ENCODE results near the gene ZNF783.
A peak's percentile ranks its signal among the peaks of the same experiment; 100 is the strongest.
"Not testable (repeated sequence)": the region's sequence is repeated elsewhere in the genome, so short reads cannot be mapped to it uniquely, and the experiment has no call there.

The ZNF783 gene

DNA sequence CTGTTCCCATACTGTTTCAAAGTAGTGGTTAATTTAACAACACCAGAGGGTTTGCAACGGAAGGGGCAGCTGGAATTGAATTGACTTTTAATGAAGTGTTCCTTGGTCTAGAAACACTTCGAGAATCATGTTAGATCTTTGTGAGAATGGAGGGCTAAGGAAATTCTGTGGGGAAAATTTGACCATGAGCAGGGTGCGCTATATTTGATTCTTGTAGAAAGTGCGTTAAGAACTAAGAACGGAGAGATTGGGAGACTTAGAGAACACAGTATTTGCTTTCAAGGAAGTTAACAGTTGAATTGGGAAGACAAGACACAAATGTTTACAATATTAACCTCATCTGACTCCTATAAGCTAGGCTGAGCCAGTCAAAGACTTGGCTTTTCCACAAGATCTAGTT, 21.4 kb upstream of the ZNF783 start:
- DNase-seq (ENCODE audit: low read depth, low spot score) = no peak

GRCh38 chr7:149241696-149242095, 20.3 kb upstream of the ZNF783 start:
- DNase-seq (ENCODE audit: low read depth, low spot score) = no peak

DNA sequence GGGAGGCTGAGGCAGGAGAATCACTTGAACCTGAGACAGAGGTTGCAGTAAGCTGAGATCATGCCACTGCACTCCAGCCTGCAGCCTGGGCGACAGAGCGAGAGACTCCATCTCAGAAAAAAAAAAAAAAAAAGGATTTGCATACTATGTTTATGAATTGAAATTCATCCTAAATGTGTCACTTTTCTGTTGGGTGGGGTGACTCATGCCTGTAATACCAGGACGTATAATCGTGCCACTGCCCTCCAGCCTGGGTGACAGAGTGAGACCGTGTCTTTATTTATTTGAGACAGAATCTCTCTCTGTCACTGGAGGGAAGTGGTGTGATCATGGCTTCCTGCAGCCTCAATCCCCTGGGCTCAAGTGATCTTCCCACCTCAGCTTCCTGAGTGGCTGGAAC, 16.8 kb upstream of the ZNF783 start:
- DNase-seq (ENCODE audit: low read depth, low spot score) = no peak

GRCh38 chr7:149245744-149246143, 16.3 kb upstream of the ZNF783 start:
- DNase-seq (ENCODE audit: low read depth, low spot score) = no peak

- DNase-seq (ENCODE audit: low read depth, low spot score) = no peak
Observed at GRCh38 chr7:149248777-149249176, 13.2 kb upstream of the ZNF783 start.

DNA sequence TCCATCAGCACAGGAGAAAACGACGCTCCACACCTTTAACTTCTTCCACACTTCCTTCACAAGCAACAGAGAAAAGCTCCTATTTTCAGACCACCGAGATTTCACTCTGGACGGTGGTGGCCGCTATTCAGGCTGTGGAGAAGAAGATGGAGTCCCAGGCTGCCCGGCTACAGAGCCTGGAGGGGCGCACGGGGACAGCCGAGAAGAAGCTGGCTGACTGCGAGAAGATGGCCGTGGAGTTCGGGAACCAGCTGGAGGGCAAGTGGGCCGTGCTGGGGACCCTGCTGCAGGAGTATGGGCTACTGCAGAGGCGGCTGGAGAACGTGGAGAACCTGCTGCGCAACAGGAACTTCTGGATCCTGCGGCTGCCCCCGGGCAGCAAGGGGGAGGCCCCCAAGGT, 11.8 kb upstream of the ZNF783 start:
- DNase-seq (ENCODE audit: low read depth, low spot score) = not testable (repeated sequence)

DNA sequence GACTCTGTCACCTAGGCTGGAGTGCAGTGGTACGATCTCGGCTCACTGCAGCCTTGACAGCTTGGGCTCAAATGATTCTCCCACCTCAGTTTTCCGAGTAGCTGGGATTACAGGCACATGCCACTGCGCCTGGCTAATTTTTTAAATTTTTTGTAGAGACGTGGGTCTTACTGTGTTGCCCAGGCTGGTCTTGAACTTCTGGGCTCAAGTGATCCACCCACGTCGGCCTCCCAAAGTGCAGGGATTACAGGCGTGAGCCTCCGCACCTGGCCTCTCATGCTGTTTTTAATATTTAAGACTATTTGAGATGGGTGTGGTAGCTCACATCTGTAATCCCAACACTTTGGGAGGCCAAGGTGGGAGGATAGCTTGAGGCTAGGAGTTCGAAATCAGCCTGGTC, 10.5 kb upstream of the ZNF783 start:
- DNase-seq (ENCODE audit: low read depth, low spot score) = not testable (repeated sequence)

- DNase-seq (ENCODE audit: low read depth, low spot score) = no peak
Observed at GRCh38 chr7:149252378-149252777, 9.6 kb upstream of the ZNF783 start.

DNA sequence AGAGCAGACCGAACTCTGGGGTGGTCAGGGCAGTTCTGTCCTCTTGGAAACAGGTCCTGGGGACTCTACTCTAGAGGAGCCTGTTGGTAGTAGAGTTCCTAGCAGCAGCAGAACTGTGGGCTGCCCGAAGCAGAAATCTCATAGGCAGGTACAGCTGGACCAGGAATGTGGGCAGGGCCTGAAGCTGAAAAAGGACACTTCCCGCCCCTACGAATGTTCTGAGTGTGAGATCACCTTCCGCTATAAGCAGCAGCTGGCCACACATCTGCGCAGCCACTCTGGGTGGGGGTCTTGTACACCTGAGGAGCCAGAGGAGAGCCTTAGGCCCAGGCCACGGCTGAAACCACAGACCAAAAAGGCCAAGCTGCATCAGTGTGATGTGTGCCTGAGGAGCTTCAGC, 8.3 kb upstream of the ZNF783 start:
- no peak for DNase-seq (ENCODE audit: low read depth, low spot score)

GRCh38 chr7:149254181-149254858, 7.7 kb upstream of the ZNF783 start:
- peak; percentile 28 for DNase-seq (ENCODE audit: low read depth, low spot score)

DNA sequence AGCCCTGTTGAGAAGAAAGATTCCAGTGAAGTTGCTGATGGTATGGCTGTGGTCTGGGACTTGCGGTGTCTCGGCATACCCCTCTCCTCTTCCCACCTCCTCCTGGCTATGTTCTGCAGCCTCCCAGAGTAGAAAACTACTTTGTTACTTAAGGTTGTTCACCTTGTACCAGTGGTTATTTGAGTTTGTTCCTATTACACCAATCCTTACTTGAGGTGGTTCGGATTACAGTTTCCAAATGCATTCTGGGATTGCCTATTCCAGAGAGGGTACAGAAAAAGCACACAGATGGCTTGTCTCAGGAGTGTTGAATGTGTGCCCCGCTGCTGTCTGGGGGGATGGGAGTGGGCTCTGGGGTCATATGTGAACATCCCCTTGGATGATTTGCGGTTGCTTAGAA, 6.8 kb upstream of the ZNF783 start:
- no peak for DNase-seq (ENCODE audit: low read depth, low spot score)

- no peak for DNase-seq (ENCODE audit: low read depth, low spot score)
Observed at GRCh38 chr7:149256568-149256967, 5.4 kb upstream of the ZNF783 start.

GRCh38 chr7:149257146-149257545, 4.8 kb upstream of the ZNF783 start:
- DNase-seq (ENCODE audit: low read depth, low spot score) = no peak

- peak; percentile 71 for DNase-seq (ENCODE audit: low read depth, low spot score)
Observed at GRCh38 chr7:149261316-149261828, 624 bp upstream of the ZNF783 start.

DNA sequence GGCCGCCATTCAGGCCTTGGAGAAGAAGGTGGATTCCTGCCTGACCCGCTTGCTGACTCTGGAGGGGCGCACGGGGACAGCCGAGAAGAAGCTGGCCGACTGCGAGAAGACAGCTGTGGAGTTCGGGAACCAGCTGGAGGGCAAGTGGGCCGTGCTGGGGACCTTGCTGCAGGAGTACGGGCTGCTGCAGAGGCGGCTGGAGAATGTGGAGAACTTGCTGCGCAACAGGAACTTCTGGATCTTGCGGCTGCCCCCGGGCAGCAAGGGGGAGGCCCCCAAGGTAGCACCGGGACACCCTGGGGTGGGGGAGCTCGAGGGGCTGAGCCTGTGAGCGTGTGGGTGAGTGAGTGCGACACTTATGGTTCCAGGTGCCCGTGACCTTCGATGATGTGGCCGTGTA, 4.5 kb downstream of the ZNF783 start:
- DNase-seq (ENCODE audit: low read depth, low spot score) = no peak

- DNase-seq (ENCODE audit: low read depth, low spot score) = no peak
Observed at GRCh38 chr7:149267733-149268132, 5.7 kb downstream of the ZNF783 start.

- DNase-seq (ENCODE audit: low read depth, low spot score) = not testable (repeated sequence)
Observed at GRCh38 chr7:149274424-149274823, 12.4 kb downstream of the ZNF783 start.

- no peak for DNase-seq (ENCODE audit: low read depth, low spot score)
Observed at GRCh38 chr7:149277871-149278270, 15.9 kb downstream of the ZNF783 start.

DNA sequence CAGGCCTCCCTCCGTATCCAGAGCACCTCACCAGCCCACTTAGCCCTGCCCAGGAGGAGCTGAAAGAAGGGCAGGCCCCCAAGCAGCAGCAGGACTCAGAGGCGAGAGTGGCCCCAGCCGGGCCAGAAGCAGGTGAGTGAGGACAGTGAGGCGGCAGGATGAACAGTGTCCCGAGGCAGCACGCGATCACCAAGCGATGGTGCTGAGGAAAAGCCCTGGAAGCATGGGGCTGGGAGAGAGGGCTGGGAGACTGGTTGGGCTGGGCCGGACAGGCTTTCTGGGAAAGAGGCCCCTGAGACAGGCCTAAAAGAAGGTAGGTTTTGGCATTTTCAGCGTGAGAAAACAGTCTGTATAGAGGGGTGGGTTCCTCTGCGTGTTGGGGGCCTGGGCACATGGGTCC, 16.4 kb downstream of the ZNF783 start:
- DNase-seq (ENCODE audit: low read depth, low spot score) = no peak

DNA sequence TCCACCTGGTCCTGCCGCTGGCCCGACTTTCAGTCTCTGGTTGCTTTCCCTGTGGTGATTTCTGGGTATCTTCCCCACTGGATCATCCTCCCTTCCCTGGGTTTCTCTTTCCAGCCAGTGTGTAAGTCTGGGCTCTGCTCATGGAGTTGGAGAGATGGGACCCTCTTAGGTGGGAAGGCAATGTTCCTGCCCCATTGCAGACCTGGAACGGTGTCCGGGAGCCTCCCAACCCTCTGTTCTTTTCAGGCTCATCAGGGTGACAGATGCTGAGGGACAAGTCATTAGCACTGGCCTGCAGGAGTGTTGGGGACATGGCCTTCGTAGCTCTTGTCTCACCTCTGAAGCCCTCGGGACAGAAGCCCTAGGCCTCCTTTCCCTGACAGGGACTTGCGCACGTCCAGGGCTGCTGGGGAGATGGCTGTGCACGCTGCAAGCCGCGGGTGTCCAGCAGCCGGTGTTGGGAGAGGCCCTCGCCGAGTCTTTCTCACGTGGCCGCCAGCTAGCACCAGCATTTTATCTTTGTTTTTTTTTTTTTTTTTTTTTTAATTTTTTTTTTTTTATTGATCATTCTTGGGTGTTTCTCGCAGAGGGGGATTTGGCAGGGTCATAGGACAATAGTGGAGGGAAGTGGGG, 17.2 kb downstream of the ZNF783 start:
- DNase-seq (ENCODE audit: low read depth, low spot score) = no peak

DNA sequence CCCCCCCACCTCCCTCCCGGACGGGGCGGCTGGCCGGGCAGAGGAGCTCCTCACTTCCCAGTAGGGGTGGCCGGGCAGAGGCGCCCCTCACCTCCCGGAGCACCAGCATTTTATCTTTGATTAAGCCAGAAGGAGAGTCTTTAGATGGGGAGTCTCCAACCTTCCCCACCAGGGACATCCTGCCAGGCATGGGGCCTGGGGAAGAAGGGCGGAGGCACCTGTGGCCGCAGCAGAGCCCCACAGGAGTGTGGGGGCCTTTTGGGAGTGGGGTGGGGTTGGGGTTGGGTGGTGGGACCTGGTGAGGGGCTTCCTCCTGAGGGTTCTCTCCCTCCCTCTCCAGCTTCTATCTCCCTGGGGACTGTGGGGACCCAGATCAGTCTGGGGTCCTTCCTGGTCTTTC, 18.2 kb downstream of the ZNF783 start:
- no peak for DNase-seq (ENCODE audit: low read depth, low spot score)

DNA sequence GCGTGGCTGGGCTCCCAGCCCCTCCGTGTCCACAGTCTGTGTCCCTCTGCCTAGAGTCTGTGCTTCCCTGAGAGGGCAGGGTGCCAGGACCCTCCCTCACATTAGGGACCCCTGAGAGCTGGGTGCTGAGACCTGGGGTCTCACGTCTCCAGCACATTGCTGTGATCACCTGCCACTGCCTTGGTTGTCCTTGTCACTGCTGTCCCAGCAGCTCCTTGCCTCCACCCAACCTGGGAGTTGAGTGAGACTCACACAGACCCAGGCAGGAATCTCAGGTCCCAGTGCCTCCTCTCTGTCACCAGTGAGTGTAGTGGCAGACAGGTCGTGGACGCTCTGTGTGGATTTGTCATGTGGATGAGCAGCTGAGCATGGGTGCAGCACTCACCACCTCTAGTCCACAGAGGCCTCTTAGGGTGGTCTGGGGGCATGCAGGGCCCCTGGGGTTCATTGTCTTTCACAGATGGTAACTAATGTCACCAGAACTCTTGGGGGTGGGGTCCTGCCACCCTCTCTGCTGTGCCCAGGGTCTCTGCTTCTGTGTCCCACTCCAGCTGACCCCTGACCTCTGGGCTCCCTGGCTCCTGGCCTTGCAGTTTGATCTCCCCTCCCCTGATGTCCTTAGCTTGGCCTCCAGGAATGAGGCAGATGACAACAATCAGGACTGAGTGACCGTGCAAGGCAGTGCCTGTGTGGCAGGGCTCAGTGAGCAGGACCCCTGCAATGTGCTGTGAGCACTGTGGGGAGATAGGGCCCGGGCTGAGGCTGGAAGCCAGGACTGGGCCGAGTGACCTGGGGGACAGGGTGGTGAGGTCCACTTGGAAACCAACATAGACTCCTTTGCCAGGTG, 18.9 kb downstream of the ZNF783 start:
- no peak for DNase-seq (ENCODE audit: low read depth, low spot score)
